Measurements from ENCODE around the gene HP1BP3. TPM values are rescaled to one million over a fixed set of nuclear protein-coding genes. Genes with fewer than 3 reads are reported as not detected.

Gene HP1BP3
- total RNA-seq, 3 donors from 2014 or later, result 224 to 317 (median 281) TPM

DNA sequence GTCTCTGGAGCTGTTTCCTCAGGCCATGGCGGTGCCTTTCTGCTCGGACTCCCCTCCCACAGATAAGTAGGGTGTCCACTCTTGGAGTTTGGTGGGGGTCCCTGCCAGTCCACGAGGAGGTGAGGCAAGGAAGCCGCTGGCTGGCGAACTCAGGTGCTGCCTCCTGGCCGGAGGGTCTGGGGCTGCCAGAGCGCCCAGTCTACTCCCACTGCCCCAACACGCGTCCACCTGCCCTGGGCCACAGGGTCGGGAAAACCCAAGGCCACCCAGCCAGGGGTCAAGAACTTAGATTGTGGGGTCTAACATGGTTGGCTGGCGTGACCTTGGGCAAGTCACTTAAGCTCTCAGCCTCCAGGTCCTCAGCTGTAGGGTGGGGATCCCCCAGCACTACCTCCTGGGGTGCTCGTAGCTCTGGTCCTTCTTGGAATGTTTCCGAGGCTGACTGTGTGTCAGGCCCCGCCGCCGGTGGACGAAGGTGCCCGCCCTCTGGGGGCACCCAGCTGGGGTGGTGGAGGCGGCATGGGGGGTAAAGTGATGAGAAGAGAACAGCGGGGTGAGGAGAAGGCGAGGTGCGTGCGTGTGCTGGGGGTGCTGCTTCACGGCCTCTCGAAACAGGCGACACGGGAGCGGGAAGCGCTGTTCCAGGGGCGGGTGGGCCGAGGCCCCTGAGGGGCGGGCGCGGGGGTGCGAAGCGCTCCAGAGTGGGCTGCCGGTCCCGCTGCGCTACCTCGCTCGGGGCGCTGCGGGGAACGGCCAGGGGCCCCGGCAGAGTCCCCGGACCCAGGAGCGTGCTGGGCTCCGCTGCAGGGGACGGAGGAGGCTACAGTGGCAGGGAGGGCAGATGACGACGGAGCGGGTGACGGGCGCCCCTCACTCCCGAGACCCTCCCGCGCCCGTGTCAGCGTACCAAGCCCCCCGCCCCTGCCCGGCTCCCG lies 55.8 kb downstream of the HP1BP3 start:
- intact Hi-C loops (cut with DNase I; ENCODE audit: low total_unique reads), result no loop called here
- TF ChIP-seq POLR2A (IDR thresholded peaks at IDR 0.05), result no peak
- TF ChIP-seq CTCF (IDR thresholded peaks at IDR 0.05), result no peak
- no peak for TF ChIP-seq POLR2AphosphoS5 (IDR thresholded peaks at IDR 0.05)
- H3K27ac ChIP-seq, result peak overlapping the region in 1 of 2 donors; percentile 56

GRCh38 chr1:20730690-20731056 lies 56.4 kb downstream of the HP1BP3 start:
- Histone ChIP-seq H3K4me1 (peaks cover 0 to 12% of the 10 kb centered on the region in 2 donors), H3K27me3 (peaks cover 4% of the 10 kb centered on the region in 2 donors), H3K27ac (no peak overlapping the region), H3K9me3 (no peaks in the 10 kb centered on the region), H3K4me3 (no peak overlapping the region), H3K36me3 (no peaks in the 10 kb centered on the region)
- intact Hi-C loops (cut with DNase I; ENCODE audit: low total_unique reads), result no loop called here
- no peak for TF ChIP-seq POLR2A (IDR thresholded peaks at IDR 0.05)
- TF ChIP-seq POLR2AphosphoS5 (IDR thresholded peaks at IDR 0.05), result no peak
- no peak for TF ChIP-seq CTCF (IDR thresholded peaks at IDR 0.05)
- peak in 1 of 2 donors; percentile 14 for DNase-seq (ENCODE audit: low spot score in 2 of 2)

More for the DNA sequence above, 55.8 kb downstream of the HP1BP3 start:
- Histone ChIP-seq H3K27me3 (peaks cover 4% of the 10 kb centered on the region in 2 donors), H3K36me3 (no peaks in the 10 kb centered on the region), H3K4me1 (peaks cover 0 to 12% of the 10 kb centered on the region in 2 donors), H3K4me3 (peak overlapping the region; percentile 48 to 84 (median 62)), H3K9me3 (no peaks in the 10 kb centered on the region)
- peak in 1 of 2 donors; percentile 17 for DNase-seq (ENCODE audit: low spot score in 2 of 2)

- H3K4me3 ChIP-seq, result no peak overlapping the region
- H3K27me3 ChIP-seq, result peaks cover 4% of the 10 kb centered on the region in 2 donors
- H3K36me3 ChIP-seq, result no peaks in the 10 kb centered on the region
- intact Hi-C loops (cut with DNase I; ENCODE audit: low total_unique reads), result no loop called here
- H3K27ac ChIP-seq, result no peak overlapping the region
- no peaks in the 10 kb centered on the region for H3K9me3 ChIP-seq
- TF ChIP-seq CTCF (IDR thresholded peaks at IDR 0.05), result no peak
- no peak for TF ChIP-seq POLR2A (IDR thresholded peaks at IDR 0.05)
- no peak for TF ChIP-seq POLR2AphosphoS5 (IDR thresholded peaks at IDR 0.05)
- peaks cover 0 to 12% of the 10 kb centered on the region in 2 donors for H3K4me1 ChIP-seq
- DNase-seq (ENCODE audit: low spot score in 2 of 2), result peak in 1 of 2 donors; percentile 14
Measured at GRCh38 chr1:20729990-20730689, 57.0 kb downstream of the HP1BP3 start.

- no peak overlapping the region for H3K27ac ChIP-seq
- H3K36me3 ChIP-seq, result no peaks in the 10 kb centered on the region
- no peak for DNase-seq (ENCODE audit: low spot score in 2 of 2)
- H3K27me3 ChIP-seq, result peaks cover 4% of the 10 kb centered on the region in 2 donors
- H3K4me3 ChIP-seq, result no peak overlapping the region
- TF ChIP-seq POLR2AphosphoS5 (IDR thresholded peaks at IDR 0.05) (no peak), POLR2A (IDR thresholded peaks at IDR 0.05) (no peak), CTCF (IDR thresholded peaks at IDR 0.05) (no peak)
- H3K4me1 ChIP-seq, result peaks cover 0 to 12% of the 10 kb centered on the region in 2 donors
- intact Hi-C loops (cut with DNase I; ENCODE audit: low total_unique reads), result no loop called here
- H3K9me3 ChIP-seq, result no peaks in the 10 kb centered on the region
Measured at GRCh38 chr1:20729155-20729931, 57.8 kb downstream of the HP1BP3 start.

All from breast epithelium (tissue), 4 donors.